Fibroblast of lung (primary cell): ENCODE results near the gene ISL1. TPM values are rescaled to one million over a fixed set of nuclear protein-coding genes. Genes with fewer than 3 reads are reported as not detected.

Source experiments
- DNase-seq, 2 donors: peaks; one replicate each; pipeline versions ENCODE4 v3.0.0 to v3.0.0-alpha.2; 2010; ENCODE audit warnings: low read depth in 2 of 2
- H2AFZ ChIP-seq: 2 replicates; pipeline ENCODE4 v1.5.1; 2012; ENCODE audit warnings: low read length, control low read depth, inconsistent platforms
- H3K27ac ChIP-seq: 2 replicates; pipeline ENCODE4 v1.5.1; 2011; ENCODE audit warnings: low read length, control low read depth; ENCODE audit not compliant: insufficient read depth
- H3K27me3 ChIP-seq: 2 replicates; pipeline ENCODE4 v1.5.1; 2011; ENCODE audit warnings: mild to moderate bottlenecking, low read length; ENCODE audit not compliant: control insufficient read depth, insufficient read depth
- H3K36me3 ChIP-seq: 2 replicates; pipeline ENCODE4 v1.5.1; 2011; ENCODE audit warnings: low read length; ENCODE audit not compliant: control insufficient read depth, insufficient read depth
- H3K4me1 ChIP-seq: 2 replicates; pipeline ENCODE4 v1.5.1; 2011; ENCODE audit warnings: low read length; ENCODE audit not compliant: control insufficient read depth, insufficient read depth; ENCODE audit errors: extremely low read depth
- H3K4me2 ChIP-seq: 2 replicates; pipeline ENCODE4 v1.5.1; 2011; ENCODE audit warnings: low read length, control low read depth; ENCODE audit not compliant: insufficient read depth; ENCODE audit errors: extremely low read depth
- H3K4me3 ChIP-seq, 4 experiments: fragments of 200-600 bp in 1 of 4; sonication (generic) in 1 of 4; replicated peaks in 1 of 4; 2 replicates each; pipeline ENCODE4 v1.5.1; 2011 to 2016; ENCODE audit warnings: low read length in 4 of 4, low read depth in 3 of 4, mild to moderate bottlenecking in 3 of 4, control low read depth in 2 of 4, inconsistent platforms in 1 of 4, mixed read lengths in 1 of 4; ENCODE audit not compliant: insufficient read depth in 1 of 4; ENCODE audit errors: control extremely low read depth in 1 of 4
- H3K79me2 ChIP-seq: 2 replicates; pipeline ENCODE4 v1.5.1; 2012; ENCODE audit warnings: mild to moderate bottlenecking, low read length, inconsistent platforms; ENCODE audit not compliant: control insufficient read depth, insufficient read depth
- H3K9ac ChIP-seq: 2 replicates; pipeline ENCODE4 v1.5.1; 2011; ENCODE audit warnings: mild to moderate bottlenecking, low read length, control low read depth; ENCODE audit not compliant: insufficient read depth
- H3K9me3 ChIP-seq: 2 replicates; pipeline ENCODE4 v1.5.1; 2012; ENCODE audit warnings: low read depth, low read length; ENCODE audit not compliant: control insufficient read depth, insufficient read depth
- H4K20me1 ChIP-seq: 2 replicates; pipeline ENCODE4 v1.5.1; 2011; ENCODE audit warnings: low read length; ENCODE audit not compliant: control insufficient read depth, insufficient read depth; ENCODE audit errors: extremely low read depth
- EZH2 ChIP-seq: IDR thresholded peaks from 2 replicates; pipeline ENCODE4 v1.5.1; 2012; ENCODE audit warnings: low read length, control low read depth, mild to moderate bottlenecking; ENCODE audit errors: missing control alignments
- polyA plus RNA-seq, 2 donors: library from polyadenylated mRNA; depleted of rRNA in 1 of 2; stranded (reverse) in 1 of 2; unstranded in 1 of 2; fragments of >200 nt; gene quantifications; 2 replicates each; pipeline ENCODE4 v1.2.1, GENCODE V29; 2011 to 2012; ENCODE audit warnings: missing spikeins in 1 of 2
- total RNA-seq: library from RNA; depleted of rRNA; stranded (reverse); fragments of >200 nt; gene quantifications from 2 replicates; pipeline ENCODE4 v1.2.1, GENCODE V29; 2014
- TF ChIP-seq, protein P1 (sequence below), 2 donors: IDR thresholded peaks in 1 of 2; conservative IDR thresholded peaks in 1 of 2; 1 replicate in 1 of 2; 2 replicates in 1 of 2; pipeline ENCODE4 v1.5.1; 2011 to 2012; ENCODE audit warnings: low read length in 2 of 2, control low read depth in 1 of 2, inconsistent platforms in 1 of 2, low read depth in 1 of 2, mild to moderate bottlenecking in 1 of 2

ISL1 gene
- total and polyA plus RNA-seq, 2 donors (not counting 1 experiment from before 2014, with no cell fraction given) = 0.07 TPM; not detected in 1

- Histone ChIP-seq H3K36me3 (no peaks in the 10 kb centered on the region), H2AFZ (no peak overlapping the region), H3K4me1 (no peaks in the 10 kb centered on the region), H4K20me1 (no peaks in the 10 kb centered on the region), H3K4me2 (no peak overlapping the region), H3K27me3 (no peaks in the 10 kb centered on the region), H3K79me2 (no peaks in the 10 kb centered on the region), H3K9ac (no peak overlapping the region), H3K27ac (no peak overlapping the region), H3K9me3 (no peaks in the 10 kb centered on the region), H3K4me3 (no peak overlapping the region)
- no peak for TF ChIP-seq EZH2
- TF ChIP-seq, protein P1, sequence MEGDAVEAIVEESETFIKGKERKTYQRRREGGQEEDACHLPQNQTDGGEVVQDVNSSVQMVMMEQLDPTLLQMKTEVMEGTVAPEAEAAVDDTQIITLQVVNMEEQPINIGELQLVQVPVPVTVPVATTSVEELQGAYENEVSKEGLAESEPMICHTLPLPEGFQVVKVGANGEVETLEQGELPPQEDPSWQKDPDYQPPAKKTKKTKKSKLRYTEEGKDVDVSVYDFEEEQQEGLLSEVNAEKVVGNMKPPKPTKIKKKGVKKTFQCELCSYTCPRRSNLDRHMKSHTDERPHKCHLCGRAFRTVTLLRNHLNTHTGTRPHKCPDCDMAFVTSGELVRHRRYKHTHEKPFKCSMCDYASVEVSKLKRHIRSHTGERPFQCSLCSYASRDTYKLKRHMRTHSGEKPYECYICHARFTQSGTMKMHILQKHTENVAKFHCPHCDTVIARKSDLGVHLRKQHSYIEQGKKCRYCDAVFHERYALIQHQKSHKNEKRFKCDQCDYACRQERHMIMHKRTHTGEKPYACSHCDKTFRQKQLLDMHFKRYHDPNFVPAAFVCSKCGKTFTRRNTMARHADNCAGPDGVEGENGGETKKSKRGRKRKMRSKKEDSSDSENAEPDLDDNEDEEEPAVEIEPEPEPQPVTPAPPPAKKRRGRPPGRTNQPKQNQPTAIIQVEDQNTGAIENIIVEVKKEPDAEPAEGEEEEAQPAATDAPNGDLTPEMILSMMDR (conservative IDR thresholded peaks at IDR 0.05 in 1 of 2, IDR thresholded peaks at IDR 0.05 in 1 of 2; ENCODE audit: low read depth in 1 of 2, low read length in 2 of 2) = no peak
- no peak for DNase-seq
These were observed 15.8 kb downstream of the ISL1 start for GRCh38 chr5:51398875-51399642.

DNA sequence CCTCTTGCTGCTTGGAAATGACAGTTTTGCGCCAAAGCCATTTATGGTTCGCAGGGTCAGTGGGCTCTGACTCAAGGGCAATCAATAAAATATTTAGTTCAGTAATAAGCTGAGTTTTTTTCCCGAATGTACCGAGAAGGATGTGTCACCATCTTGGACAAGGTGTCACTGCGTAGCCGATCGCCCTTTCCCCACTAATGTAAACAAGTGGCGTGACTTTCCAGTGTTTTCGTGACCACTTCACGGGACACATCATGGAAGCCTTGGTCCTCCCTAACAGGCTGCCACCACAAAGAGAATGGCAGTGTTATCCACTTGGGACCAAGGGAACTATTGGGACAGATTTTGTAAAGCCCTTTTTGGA, 16.4 kb downstream of the ISL1 start:
- no peaks in the 10 kb centered on the region for H3K27me3 ChIP-seq
- no peaks in the 10 kb centered on the region for H4K20me1 ChIP-seq
- no peak overlapping the region for H3K4me2 ChIP-seq
- H3K36me3 ChIP-seq = no peaks in the 10 kb centered on the region
- no peaks in the 10 kb centered on the region for H3K9me3 ChIP-seq
- H3K9ac ChIP-seq = no peak overlapping the region
- TF ChIP-seq, protein P1 (conservative IDR thresholded peaks at IDR 0.05 in 1 of 2, IDR thresholded peaks at IDR 0.05 in 1 of 2; ENCODE audit: low read depth in 1 of 2, low read length in 2 of 2) = no peak
- TF ChIP-seq EZH2 = no peak
- no peak overlapping the region for H3K4me3 ChIP-seq
- no peak overlapping the region for H3K27ac ChIP-seq
- DNase-seq = no peak
- H2AFZ ChIP-seq = no peak overlapping the region
- H3K4me1 ChIP-seq = no peaks in the 10 kb centered on the region
- no peaks in the 10 kb centered on the region for H3K79me2 ChIP-seq

DNA sequence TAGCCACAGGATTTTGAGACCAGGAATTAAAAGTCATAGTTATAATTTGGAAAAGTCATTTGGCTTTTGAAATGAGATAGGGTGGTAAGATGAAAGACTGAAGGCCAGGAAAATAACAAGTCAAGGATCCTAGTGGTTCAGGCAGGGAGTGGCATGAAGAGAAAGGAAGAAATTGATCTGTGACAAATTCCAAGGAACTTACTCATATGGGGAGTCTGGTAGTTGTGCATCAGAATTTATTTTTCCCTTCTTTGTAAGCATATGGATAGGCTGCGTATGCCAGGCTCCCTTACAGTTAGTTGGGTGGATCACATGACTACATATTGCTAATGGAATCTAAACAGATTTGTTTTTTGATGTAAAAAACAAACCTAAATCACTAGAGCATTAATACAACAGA, 21.0 kb downstream of the ISL1 start:
- DNase-seq = no peak

More for the DNA sequence above, 21.0 kb downstream of the ISL1 start:
- H3K4me2 ChIP-seq = no peak overlapping the region
- TF ChIP-seq EZH2 = no peak
- TF ChIP-seq, protein P1 (conservative IDR thresholded peaks at IDR 0.05 in 1 of 2, IDR thresholded peaks at IDR 0.05 in 1 of 2; ENCODE audit: low read depth in 1 of 2, low read length in 2 of 2) = no peak
- no peak overlapping the region for H3K27ac ChIP-seq
- H3K79me2 ChIP-seq = no peaks in the 10 kb centered on the region
- no peaks in the 10 kb centered on the region for H3K4me1 ChIP-seq
- H3K9ac ChIP-seq = no peak overlapping the region
- H3K4me3 ChIP-seq = no peak overlapping the region
- no peaks in the 10 kb centered on the region for H4K20me1 ChIP-seq
- H3K27me3 ChIP-seq = no peaks in the 10 kb centered on the region
- H3K36me3 ChIP-seq = no peaks in the 10 kb centered on the region
- H2AFZ ChIP-seq = no peak overlapping the region
- no peaks in the 10 kb centered on the region for H3K9me3 ChIP-seq
